ENCODE data around the gene P3H4. TPM values are rescaled to one million over a fixed set of nuclear protein-coding genes. Genes with fewer than 3 reads are reported as not detected.

Gene P3H4
- total RNA-seq, 5 donors from 2014 or later (not counting 1 experiment from before 2014, with no cell fraction given): 2.9 to 11.0 (median 7.7) TPM

DNA sequence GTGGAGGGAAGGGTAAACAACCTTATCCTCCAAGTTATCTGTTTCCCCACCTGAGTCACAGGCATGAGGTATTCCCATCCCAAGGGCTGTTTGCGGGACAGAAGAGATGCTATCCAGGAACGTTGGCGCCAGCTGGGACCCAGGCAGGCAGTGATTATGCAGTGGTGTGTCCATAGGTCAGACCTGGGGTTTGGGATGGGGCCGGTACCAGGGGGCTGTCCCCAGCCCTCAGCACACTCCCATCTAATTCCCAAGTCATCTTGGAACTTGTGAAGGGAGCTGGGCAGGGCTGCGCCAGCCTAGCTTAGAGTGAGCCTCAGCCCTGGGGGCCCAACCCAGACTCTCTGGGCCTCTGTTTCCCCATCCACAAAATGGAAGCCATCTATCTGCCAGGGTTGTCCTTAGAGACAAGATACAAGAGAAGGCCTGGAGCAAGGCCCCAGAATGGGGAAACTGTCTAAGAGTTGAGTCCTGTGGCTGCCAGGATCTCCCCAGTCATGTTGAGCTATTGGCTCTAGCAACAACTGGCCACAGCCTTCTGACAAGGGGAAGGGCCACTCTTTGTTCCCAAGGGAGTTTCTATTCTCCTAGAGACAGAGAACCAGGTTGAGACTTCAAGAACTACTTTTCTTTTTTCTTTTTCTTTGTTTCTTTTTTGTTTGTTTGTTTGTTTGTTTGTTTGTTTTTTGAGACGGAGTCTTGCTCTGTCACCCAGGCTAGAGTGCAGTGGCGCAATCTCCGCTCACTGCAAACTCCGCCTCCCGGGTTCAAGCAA is 15.4 kb downstream of the P3H4 start:
- Histone ChIP-seq H3K9me3 (no peaks in the 10 kb centered on the region), H3K27ac (ENCODE audit: low read length) (no peak overlapping the region), H3K4me1 (ENCODE audit: control insufficient read depth in 1 of 2, extremely low read depth in 1 of 2, insufficient read depth in 2 of 2, low read length in 2 of 2) (peaks cover 2 to 12% of the 10 kb centered on the region in 2 experiments), H3K27me3 (replicated peaks in 1 of 2; ENCODE audit: control insufficient read depth in 2 of 2, extremely low read depth in 1 of 2, insufficient read depth in 2 of 2, low read length in 1 of 2) (peaks cover 0 to 26% of the 10 kb centered on the region in 2 experiments), H3K4me3 (ENCODE audit: control insufficient read depth in 1 of 2, extremely low read depth in 1 of 2, low read length in 1 of 2) (no peak overlapping the region), H3K36me3 (ENCODE audit: control insufficient read depth in 2 of 2, extremely low read depth in 1 of 2, insufficient read depth in 1 of 2, low read length in 1 of 2) (no peaks in the 10 kb centered on the region)
- DNase-seq (no peak), ATAC-seq (replicated peaks in 1 of 4) (peak in 1 of 4 experiments; percentile 24)
- Mint-ChIP-seq H3K4me3 (no peak overlapping the region), H3K27ac (no peak overlapping the region), H3K9me3 (no peaks in the 10 kb centered on the region), H3K27me3 (peaks cover 0 to 3% of the 10 kb centered on the region in 2 donors), H3K4me1 (peaks cover 0 to under 1% (median 0%) of the 10 kb centered on the region in 3 donors), H3K36me3 (no peaks in the 10 kb centered on the region)
- CTCF ChIA-PET: no interaction called here
- POLR2A ChIA-PET: no interaction called here
- WGBS (ENCODE audit: insufficient coverage): 100% methylated on average over 5 of the region's 10 CpGs

DNA sequence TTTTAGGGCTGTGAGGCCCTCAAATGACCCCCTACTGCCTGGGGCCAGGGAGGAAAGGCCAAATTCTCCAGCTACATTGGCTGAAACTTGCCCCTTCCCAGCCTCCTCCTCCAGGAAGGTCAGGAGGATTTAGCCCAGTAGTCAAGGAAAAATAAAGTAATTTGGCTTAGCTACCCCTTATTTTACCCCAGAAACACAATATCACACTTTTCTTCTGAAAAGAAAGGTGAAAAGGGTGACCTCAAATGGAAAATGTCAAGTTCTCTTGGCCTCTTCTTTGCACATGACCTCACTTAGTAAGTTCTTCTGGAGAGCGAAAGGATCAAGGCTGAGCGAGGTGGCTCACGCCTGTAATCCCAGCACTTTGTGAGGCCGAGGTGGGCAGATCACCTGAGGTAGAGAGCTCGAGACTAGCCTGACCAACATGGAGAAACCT is 17.2 kb downstream of the P3H4 start:
- WGBS (ENCODE audit: insufficient coverage): 100% methylated on average over 1 of the region's 5 CpGs
- no peaks in the 10 kb centered on the region for H3K36me3 ChIP-seq (ENCODE audit: control insufficient read depth in 2 of 2, extremely low read depth in 1 of 2, insufficient read depth in 1 of 2, low read length in 1 of 2)
- Mint-ChIP-seq H3K36me3 (no peaks in the 10 kb centered on the region), H3K4me1 (peaks cover 0 to 5% (median 4%) of the 10 kb centered on the region in 3 donors), H3K27me3 (peaks cover 0 to 3% of the 10 kb centered on the region in 2 donors), H3K9me3 (no peaks in the 10 kb centered on the region), H3K27ac (no peak overlapping the region), H3K4me3 (no peak overlapping the region)
- peaks cover 0 to 2% of the 10 kb centered on the region in 2 experiments for H3K4me1 ChIP-seq (ENCODE audit: control insufficient read depth in 1 of 2, extremely low read depth in 1 of 2, insufficient read depth in 2 of 2, low read length in 2 of 2)
- no peak overlapping the region for H3K27ac ChIP-seq (ENCODE audit: low read length)
- H3K27me3 ChIP-seq (replicated peaks in 1 of 2; ENCODE audit: control insufficient read depth in 2 of 2, extremely low read depth in 1 of 2, insufficient read depth in 2 of 2, low read length in 1 of 2): peaks cover 0 to 17% of the 10 kb centered on the region in 2 experiments
- ATAC-seq (replicated peaks in 1 of 4): no peak
- ChIA-PET POLR2A (interaction anchor here (0.5 to 0.7 kb wide), 2 partner anchors 101 to 1008 kb away, joined by 3 read pairs; no protein-coding TSS in a partner anchor), CTCF (no interaction called here)
- no peak overlapping the region for H3K4me3 ChIP-seq (ENCODE audit: control insufficient read depth in 1 of 2, extremely low read depth in 1 of 2, low read length in 1 of 2)
- H3K9me3 ChIP-seq: no peaks in the 10 kb centered on the region
- no peak for DNase-seq

DNA sequence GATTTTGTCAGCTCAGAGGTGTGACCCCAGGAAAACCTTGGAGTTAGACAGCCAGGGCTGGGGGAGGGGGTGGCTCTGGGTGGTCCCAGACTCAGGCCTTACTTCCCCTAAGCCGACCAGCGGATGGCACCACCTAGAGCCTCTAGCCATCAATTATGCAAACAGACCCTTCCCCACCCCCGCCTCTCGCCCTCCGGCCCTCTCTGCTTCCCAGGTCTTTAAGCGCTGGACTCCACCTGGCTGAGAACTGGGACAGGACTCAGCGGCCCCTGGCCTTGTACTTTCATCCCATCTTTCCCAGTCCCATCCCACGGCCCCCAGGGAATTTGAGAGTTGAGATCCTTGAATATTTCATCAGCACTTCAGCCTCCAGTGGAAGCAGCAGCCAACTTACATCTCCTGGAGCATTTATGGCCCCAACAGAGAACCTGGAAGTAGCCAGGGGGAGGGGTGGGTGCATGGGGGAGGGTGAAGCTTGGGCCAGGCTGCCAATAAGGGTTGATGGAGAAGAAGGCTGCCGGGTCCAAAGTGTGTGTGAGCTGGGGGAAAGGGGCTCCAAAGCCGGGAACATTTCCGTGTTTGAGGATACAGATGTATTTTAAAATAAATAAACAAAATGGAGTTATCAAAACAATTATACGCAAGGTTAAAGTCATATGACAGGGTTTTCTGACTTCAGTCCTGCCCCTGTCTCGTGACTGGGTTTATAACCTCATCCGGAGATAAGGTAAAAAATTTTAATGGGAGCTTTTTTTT is 17.8 kb downstream of the P3H4 start:
- Histone ChIP-seq H3K4me3 (ENCODE audit: control insufficient read depth in 1 of 2, extremely low read depth in 1 of 2, low read length in 1 of 2) (no peak overlapping the region), H3K27ac (ENCODE audit: low read length) (no peak overlapping the region), H3K9me3 (no peaks in the 10 kb centered on the region), H3K4me1 (ENCODE audit: control insufficient read depth in 1 of 2, extremely low read depth in 1 of 2, insufficient read depth in 2 of 2, low read length in 2 of 2) (peaks cover under 1 to 2% of the 10 kb centered on the region in 2 experiments), H3K27me3 (replicated peaks in 1 of 2; ENCODE audit: control insufficient read depth in 2 of 2, extremely low read depth in 1 of 2, insufficient read depth in 2 of 2, low read length in 1 of 2) (peaks cover 0 to 16% of the 10 kb centered on the region in 2 experiments), H3K36me3 (ENCODE audit: control insufficient read depth in 2 of 2, extremely low read depth in 1 of 2, insufficient read depth in 1 of 2, low read length in 1 of 2) (no peaks in the 10 kb centered on the region)
- ChIA-PET POLR2A (interaction anchor here (0.5 to 0.7 kb wide), 2 partner anchors 100 to 1008 kb away, joined by 3 read pairs; no protein-coding TSS in a partner anchor), CTCF (no interaction called here)
- H3K4me3 Mint-ChIP-seq: no peak overlapping the region
- peaks cover 0 to 6% (median 5%) of the 10 kb centered on the region in 3 donors for H3K4me1 Mint-ChIP-seq
- WGBS (ENCODE audit: insufficient coverage): 100% methylated on average over 1 of the region's 14 CpGs
- ATAC-seq (replicated peaks in 1 of 4): no peak
- H3K9me3 Mint-ChIP-seq: no peaks in the 10 kb centered on the region
- no peak overlapping the region for H3K27ac Mint-ChIP-seq
- peaks cover 0 to 3% of the 10 kb centered on the region in 2 donors for H3K27me3 Mint-ChIP-seq
- H3K36me3 Mint-ChIP-seq: no peaks in the 10 kb centered on the region
- DNase-seq: no peak

DNA sequence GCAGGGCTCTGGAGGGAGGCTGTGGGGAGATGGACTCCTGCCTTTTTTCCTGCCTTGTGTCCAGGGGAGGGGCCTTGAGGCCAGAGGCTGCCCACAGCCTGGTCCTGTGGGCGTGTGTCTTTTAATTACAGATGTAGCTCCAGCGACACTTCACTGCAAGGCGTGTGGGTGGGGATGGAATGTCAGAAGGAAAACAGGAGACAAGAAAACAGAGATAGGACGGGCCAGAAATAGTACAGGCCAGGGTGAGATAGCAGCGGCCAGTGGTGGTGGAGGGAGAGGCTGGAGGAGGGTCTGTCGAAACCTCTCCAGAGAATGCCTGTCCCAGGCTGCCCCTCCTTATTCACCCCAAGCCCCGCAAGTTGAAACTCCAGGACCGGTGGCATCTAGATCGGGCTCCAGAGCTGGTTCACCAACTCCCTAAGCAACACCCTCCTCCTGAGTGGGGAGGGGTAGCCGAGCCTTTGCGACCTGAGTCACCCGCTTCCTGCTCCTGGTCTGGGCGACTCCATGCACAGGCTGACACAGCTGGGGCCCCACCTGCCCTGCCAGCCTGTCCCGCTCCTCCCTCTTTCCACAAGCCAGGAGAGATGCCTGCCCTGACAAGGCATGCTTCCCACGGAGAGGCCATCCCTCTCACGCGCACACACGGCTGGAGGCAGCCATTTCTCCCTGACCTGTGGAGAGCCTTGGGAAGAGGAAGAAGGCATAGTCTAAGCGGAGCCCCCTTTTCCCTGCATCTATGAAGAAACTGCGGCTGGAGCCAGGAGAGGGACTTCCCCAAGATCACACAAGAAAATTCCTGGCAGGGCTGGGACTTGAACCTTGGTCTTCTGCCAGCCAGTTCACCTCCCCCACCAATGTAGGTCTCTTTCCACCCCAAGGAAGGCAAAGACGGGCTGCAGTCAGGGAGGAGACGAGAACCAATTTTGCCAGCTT is 18.6 kb downstream of the P3H4 start:
- no peak overlapping the region for H3K27ac ChIP-seq (ENCODE audit: low read length)
- 47% methylated on average over 6 of the region's 22 CpGs for WGBS (ENCODE audit: insufficient coverage)
- no peak for ATAC-seq (replicated peaks in 1 of 4)

DNA sequence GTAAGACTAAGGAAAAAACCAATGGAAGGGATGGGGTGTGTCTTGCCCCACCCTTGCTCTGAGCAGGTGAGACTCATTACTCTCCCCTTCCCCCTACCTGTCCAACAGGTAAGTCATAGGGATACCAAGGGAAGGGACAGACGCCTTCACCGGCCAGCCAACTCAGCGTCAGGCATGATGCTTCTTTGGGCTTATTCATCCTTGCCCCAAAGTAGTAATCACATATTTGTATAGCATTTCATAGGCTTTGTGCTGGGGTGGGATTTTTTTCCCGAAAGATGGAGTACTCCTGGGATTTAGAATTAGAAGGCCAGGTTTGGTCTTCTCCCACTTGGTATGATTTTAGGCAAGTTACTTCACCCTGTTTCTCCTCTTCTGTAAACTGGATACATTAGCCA is 24.7 kb downstream of the P3H4 start:
- Histone ChIP-seq H3K4me3 (ENCODE audit: control insufficient read depth in 1 of 2, extremely low read depth in 1 of 2, low read length in 1 of 2) (peak overlapping the region; percentile 19 to 66), H3K36me3 (ENCODE audit: control insufficient read depth in 2 of 2, extremely low read depth in 1 of 2, insufficient read depth in 1 of 2, low read length in 1 of 2) (no peaks in the 10 kb centered on the region), H3K9me3 (no peaks in the 10 kb centered on the region), H3K27me3 (replicated peaks in 1 of 2; ENCODE audit: control insufficient read depth in 2 of 2, extremely low read depth in 1 of 2, insufficient read depth in 2 of 2, low read length in 1 of 2) (peaks cover 0 to 53% of the 10 kb centered on the region in 2 experiments), H3K27ac (ENCODE audit: low read length) (no peak overlapping the region), H3K4me1 (ENCODE audit: control insufficient read depth in 1 of 2, extremely low read depth in 1 of 2, insufficient read depth in 2 of 2, low read length in 2 of 2) (peaks cover 25 to 33% of the 10 kb centered on the region in 2 experiments)
- no CpG with 5 or more reads among the region's 4 CpGs for WGBS (ENCODE audit: insufficient coverage)
- POLR2A ChIA-PET: no interaction called here
- CTCF ChIA-PET: interaction anchor here in 1 of 2 donors (0.8 kb wide), 1 partner anchor 25 kb away, joined by 6 read pairs; the partner anchor contains the start of genes FKBP10 and P3H4
- H3K4me3 Mint-ChIP-seq: peak overlapping the region; percentile 70 to 75 (median 71)
- H3K27me3 Mint-ChIP-seq: peaks cover 4 to 38% of the 10 kb centered on the region in 2 donors
- peak overlapping the region in 1 of 2 donors; percentile 43 for H3K27ac Mint-ChIP-seq
- no peaks in the 10 kb centered on the region for H3K9me3 Mint-ChIP-seq
- H3K36me3 Mint-ChIP-seq: no peaks in the 10 kb centered on the region
- DNase-seq: no peak
- ATAC-seq (replicated peaks in 1 of 4): no peak
- peaks cover 26 to 39% (median 26%) of the 10 kb centered on the region in 3 donors for H3K4me1 Mint-ChIP-seq

More for the DNA sequence above, 18.6 kb downstream of the P3H4 start:
- Histone ChIP-seq H3K36me3 (ENCODE audit: control insufficient read depth in 2 of 2, extremely low read depth in 1 of 2, insufficient read depth in 1 of 2, low read length in 1 of 2) (no peaks in the 10 kb centered on the region), H3K27me3 (replicated peaks in 1 of 2; ENCODE audit: control insufficient read depth in 2 of 2, extremely low read depth in 1 of 2, insufficient read depth in 2 of 2, low read length in 1 of 2) (peaks cover 0 to 17% of the 10 kb centered on the region in 2 experiments), H3K9me3 (no peaks in the 10 kb centered on the region), H3K4me3 (ENCODE audit: control insufficient read depth in 1 of 2, extremely low read depth in 1 of 2, low read length in 1 of 2) (no peak overlapping the region), H3K4me1 (ENCODE audit: control insufficient read depth in 1 of 2, extremely low read depth in 1 of 2, insufficient read depth in 2 of 2, low read length in 2 of 2) (peaks cover 2 to 9% of the 10 kb centered on the region in 2 experiments)
- no peak for DNase-seq
- H3K9me3 Mint-ChIP-seq: no peaks in the 10 kb centered on the region
- CTCF ChIA-PET: no interaction called here
- POLR2A ChIA-PET: no interaction called here
- no peak overlapping the region for H3K4me3 Mint-ChIP-seq
- H3K27ac Mint-ChIP-seq: no peak overlapping the region
- peaks cover 7 to 13% (median 13%) of the 10 kb centered on the region in 3 donors for H3K4me1 Mint-ChIP-seq
- peaks cover 0 to 3% of the 10 kb centered on the region in 2 donors for H3K27me3 Mint-ChIP-seq
- no peaks in the 10 kb centered on the region for H3K36me3 Mint-ChIP-seq

Data from T-cell (primary cell).